Omental fat pad (tissue), 4 donors: ENCODE results near the gene FGF9. TPM values are rescaled to one million over a fixed set of nuclear protein-coding genes. Genes with fewer than 3 reads are reported as not detected.

ENCODE experiments used
- ATAC-seq: fragments of 150-250 bp; one replicate; pipeline ENCODE4 v1.9.1; 2016; ENCODE audit warnings: mild to moderate bottlenecking, moderate library complexity; ENCODE audit not compliant: low FRiP score
- DNase-seq: peaks from one replicate; pipeline ENCODE4 v3.0.0-alpha.2; 2019; ENCODE audit warnings: low spot score
- CTCF ChIP-seq, 3 donors: fragments of 450-650 bp; IDR thresholded peaks; one replicate each; pipeline ENCODE4 v1.5.1; 2016 to 2017; ENCODE audit warnings: antibody characterized with exemption in 3 of 3, mild to moderate bottlenecking in 3 of 3, moderate library complexity in 2 of 3
- total RNA-seq, 4 donors: library from RNA; depleted of rRNA; stranded (reverse); fragments of >200 nt; gene quantifications; one replicate each; pipeline ENCODE4 v1.1.0, GENCODE V29; 2016

Gene FGF9
- total RNA-seq, 4 donors from 2014 or later = 0.16 to 5.3 (median 1.6) TPM

GRCh38 chr13:21639561-21639960 is 31.3 kb upstream of the FGF9 start:
- TF ChIP-seq CTCF (IDR thresholded peaks at IDR 0.05) = no peak
- ATAC-seq (no peak), DNase-seq (no peak)

GRCh38 chr13:21641629-21642028 is 29.2 kb upstream of the FGF9 start:
- ATAC-seq = no peak
- DNase-seq = no peak
- no peak for TF ChIP-seq CTCF (IDR thresholded peaks at IDR 0.05)

- DNase-seq (no peak), ATAC-seq (peak; percentile 79)
- no peak for TF ChIP-seq CTCF (IDR thresholded peaks at IDR 0.05)
These were observed 13.3 kb upstream of the FGF9 start for GRCh38 chr13:21657538-21657937.

- ATAC-seq = peak; percentile 82
- DNase-seq = no peak
- no peak for TF ChIP-seq CTCF (IDR thresholded peaks at IDR 0.05)
These were observed 11.8 kb upstream of the FGF9 start for GRCh38 chr13:21659087-21659486.

- TF ChIP-seq CTCF (IDR thresholded peaks at IDR 0.05) = no peak
- no peak for ATAC-seq
These were observed 9.6 kb upstream of the FGF9 start for GRCh38 chr13:21661097-21661909.

GRCh38 chr13:21663197-21663596 is 7.7 kb upstream of the FGF9 start:
- ATAC-seq = no peak
- no peak for TF ChIP-seq CTCF (IDR thresholded peaks at IDR 0.05)
- no peak for DNase-seq

More at GRCh38 chr13:21661097-21661909, 9.6 kb upstream of the FGF9 start:
- DNase-seq = no peak

- TF ChIP-seq CTCF (IDR thresholded peaks at IDR 0.05) = no peak
These were observed 2.1 kb upstream of the FGF9 start for GRCh38 chr13:21668732-21669275.

More at GRCh38 chr13:21668732-21669275, 2.1 kb upstream of the FGF9 start:
- DNase-seq = no peak
- ATAC-seq = no peak
